Cortex of kidney (tissue), 1 donor: Measurements from ENCODE around the gene OAT.
"Not testable (repeated sequence)": the region's sequence is repeated elsewhere in the genome, so short reads cannot be mapped to it uniquely, and the experiment has no call there.

ENCODE experiments used
- DNase-seq: peaks from one replicate; lab custom pipeline; 2025; lab: John Stamatoyannopoulos, UW

The OAT gene

GRCh38 chr10:124447751-124448466 lies 29.2 kb upstream of the OAT start:
- no peak for DNase-seq

GRCh38 chr10:124446830-124447750 lies 28.4 kb upstream of the OAT start:
- no peak for DNase-seq

GRCh38 chr10:124441694-124442093 lies 23.0 kb upstream of the OAT start:
- DNase-seq, result not testable (repeated sequence)

- DNase-seq, result no peak
Observed at GRCh38 chr10:124436191-124436638, 17.5 kb upstream of the OAT start.

GRCh38 chr10:124435683-124436082 lies 17.0 kb upstream of the OAT start:
- DNase-seq, result not testable (repeated sequence)

- no peak for DNase-seq
Observed at GRCh38 chr10:124433461-124433860, 14.7 kb upstream of the OAT start.

GRCh38 chr10:124430077-124430476 lies 11.4 kb upstream of the OAT start:
- DNase-seq, result no peak

- no peak for DNase-seq
Observed at GRCh38 chr10:124429576-124429975, 10.9 kb upstream of the OAT start.

GRCh38 chr10:124428207-124428777 lies 9.6 kb upstream of the OAT start:
- DNase-seq, result no peak

GRCh38 chr10:124425227-124425962 lies 6.7 kb upstream of the OAT start:
- DNase-seq, result no peak

- no peak for DNase-seq
Observed at GRCh38 chr10:124423813-124424212, 5.1 kb upstream of the OAT start.

GRCh38 chr10:124422742-124423141 lies 4.0 kb upstream of the OAT start:
- no peak for DNase-seq

- no peak for DNase-seq
Observed at GRCh38 chr10:124420254-124420653, 1.5 kb upstream of the OAT start.

- no peak for DNase-seq
Observed at GRCh38 chr10:124419635-124420034, 912 bp upstream of the OAT start.

GRCh38 chr10:124417895-124418725 lies 613 bp downstream of the OAT start:
- DNase-seq, result no peak

GRCh38 chr10:124416733-124417132 lies 2.0 kb downstream of the OAT start:
- no peak for DNase-seq

- no peak for DNase-seq
Observed at GRCh38 chr10:124415210-124415609, 3.5 kb downstream of the OAT start.

GRCh38 chr10:124414076-124414475 lies 4.6 kb downstream of the OAT start:
- DNase-seq, result no peak

GRCh38 chr10:124409696-124410095 lies 9.0 kb downstream of the OAT start:
- no peak for DNase-seq

GRCh38 chr10:124408357-124408756 lies 10.4 kb downstream of the OAT start:
- DNase-seq, result no peak

- no peak for DNase-seq
Observed at GRCh38 chr10:124407456-124407855, 11.3 kb downstream of the OAT start.
